Esophagus squamous epithelium (tissue), 5 donors: ENCODE results near the gene MINDY4B. TPM values are rescaled to one million over a fixed set of nuclear protein-coding genes. Genes with fewer than 3 reads are reported as not detected.

Source experiments
- DNase-seq: peaks from one replicate; lab custom pipeline; 2025; lab: John Stamatoyannopoulos, UW
- H3K27ac ChIP-seq, 4 donors: fragments of 200-600 bp; sonication (generic); one replicate each; pipeline ENCODE4 v1.5.1; 2016 to 2019; ENCODE audit warnings: mild to moderate bottlenecking in 1 of 4
- H3K27me3 ChIP-seq, 4 donors: fragments of 200-600 bp; sonication (generic); 1 replicate in 3 of 4; 2 replicates in 1 of 4; pipeline versions ENCODE4 v1.5.1 to v1.6.0; 2017 to 2021; ENCODE audit warnings: antibody characterized with exemption in 1 of 4
- H3K36me3 ChIP-seq, 3 donors: fragments of 200-600 bp; sonication (generic); one replicate each; pipeline ENCODE4 v1.5.1; 2016 to 2019
- H3K4me1 ChIP-seq, 3 donors: fragments of 200-600 bp; sonication (generic); one replicate each; pipeline ENCODE4 v1.5.1; 2017 to 2019
- H3K4me3 ChIP-seq, 4 donors: fragments of 200-600 bp; sonication (generic); 1 replicate in 3 of 4; 2 replicates in 1 of 4; pipeline ENCODE4 v1.5.1; 2016 to 2019; ENCODE audit warnings: mild to moderate bottlenecking in 2 of 4, moderate library complexity in 1 of 4
- H3K9me3 ChIP-seq, 3 donors: fragments of 200-600 bp; sonication (generic); one replicate each; pipeline ENCODE4 v1.5.1; 2016 to 2019
- POLR2A ChIP-seq, 4 donors: fragments of 450-650 bp; IDR thresholded peaks; one replicate each; pipeline ENCODE4 v1.6.1; 2017; ENCODE audit warnings: antibody characterized with exemption in 4 of 4, mild to moderate bottlenecking in 4 of 4, moderate library complexity in 3 of 4
- WGBS, 2 donors: methylation state at CpG; one replicate each; pipeline ENCODE4 v1.1.5; 2018; 5-methylcytosine and 5-hydroxymethylcytosine counted together
- intact Hi-C: fragments of 100-400 bp; cut with DNase I; formaldehyde crosslinking; loops from one replicate; pipeline ENCODE4 v1.15.0; 2022
- total RNA-seq, 4 donors: library from RNA; depleted of rRNA; stranded (reverse); fragments of >200 nt; gene quantifications; one replicate each; pipeline ENCODE4 v1.1.0, GENCODE V29; 2016
- TF ChIP-seq, protein P1 (sequence below), 6 experiments: fragments of 450-650 bp in 4 of 6; fragments of 200-600 bp in 2 of 6; sonication (generic) in 2 of 6; IDR thresholded peaks; one replicate each; pipeline ENCODE4 v1.5.1; 2016 to 2019; ENCODE audit warnings: antibody characterized with exemption in 6 of 6, mild to moderate bottlenecking in 4 of 6, moderate library complexity in 4 of 6
- donor health status: DM: yes; HTN: yes; CAD: no.

MINDY4B gene
- total RNA-seq, 4 donors from 2014 or later = not detected

DNA sequence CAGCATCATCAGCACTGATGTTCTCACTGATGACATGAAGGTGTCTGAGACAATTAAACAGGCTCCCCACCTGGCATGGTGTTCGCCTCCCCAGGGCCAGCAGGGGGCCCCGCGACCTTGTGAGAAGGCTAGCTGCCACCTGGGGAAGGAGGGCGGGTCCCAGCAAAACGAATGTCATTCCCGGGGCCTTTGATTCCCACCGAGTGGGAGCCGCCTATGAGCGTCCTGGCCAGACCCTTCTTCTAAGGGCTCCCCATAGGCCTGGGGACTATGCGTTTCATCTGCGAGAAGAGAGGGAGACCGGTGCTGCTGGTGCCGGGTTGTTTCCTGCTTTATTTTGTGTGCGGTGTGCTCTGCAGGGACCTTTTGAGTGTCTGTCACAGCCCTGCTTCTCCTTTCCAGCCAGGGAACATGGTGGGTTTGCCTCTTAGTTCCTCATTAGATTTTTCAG lies 20.5 kb upstream of the MINDY4B start:
- Histone ChIP-seq H3K9me3 (no peaks in the 10 kb centered on the region), H3K27me3 (peaks cover 0 to 18% (median 0%) of the 10 kb centered on the region in 4 donors), H3K27ac (no peak overlapping the region), H3K4me3 (peak overlapping the region in 1 of 4 donors; percentile 37), H3K4me1 (peaks cover 0 to 5% (median 0%) of the 10 kb centered on the region in 3 donors), H3K36me3 (no peaks in the 10 kb centered on the region)
- DNase-seq = no peak
- intact Hi-C loops = no loop called here
- TF ChIP-seq, protein P1, sequence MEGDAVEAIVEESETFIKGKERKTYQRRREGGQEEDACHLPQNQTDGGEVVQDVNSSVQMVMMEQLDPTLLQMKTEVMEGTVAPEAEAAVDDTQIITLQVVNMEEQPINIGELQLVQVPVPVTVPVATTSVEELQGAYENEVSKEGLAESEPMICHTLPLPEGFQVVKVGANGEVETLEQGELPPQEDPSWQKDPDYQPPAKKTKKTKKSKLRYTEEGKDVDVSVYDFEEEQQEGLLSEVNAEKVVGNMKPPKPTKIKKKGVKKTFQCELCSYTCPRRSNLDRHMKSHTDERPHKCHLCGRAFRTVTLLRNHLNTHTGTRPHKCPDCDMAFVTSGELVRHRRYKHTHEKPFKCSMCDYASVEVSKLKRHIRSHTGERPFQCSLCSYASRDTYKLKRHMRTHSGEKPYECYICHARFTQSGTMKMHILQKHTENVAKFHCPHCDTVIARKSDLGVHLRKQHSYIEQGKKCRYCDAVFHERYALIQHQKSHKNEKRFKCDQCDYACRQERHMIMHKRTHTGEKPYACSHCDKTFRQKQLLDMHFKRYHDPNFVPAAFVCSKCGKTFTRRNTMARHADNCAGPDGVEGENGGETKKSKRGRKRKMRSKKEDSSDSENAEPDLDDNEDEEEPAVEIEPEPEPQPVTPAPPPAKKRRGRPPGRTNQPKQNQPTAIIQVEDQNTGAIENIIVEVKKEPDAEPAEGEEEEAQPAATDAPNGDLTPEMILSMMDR (IDR thresholded peaks at IDR 0.05) = peak in 5 of 6 experiments; percentile 35 to 68 (median 52)
- TF ChIP-seq POLR2A (IDR thresholded peaks at IDR 0.05) = no peak
- WGBS, 2 donors = 15% methylated on average over 6 of the region's 14 CpGs; no CpG with 5 or more reads in 1 of the 2 donors

DNA sequence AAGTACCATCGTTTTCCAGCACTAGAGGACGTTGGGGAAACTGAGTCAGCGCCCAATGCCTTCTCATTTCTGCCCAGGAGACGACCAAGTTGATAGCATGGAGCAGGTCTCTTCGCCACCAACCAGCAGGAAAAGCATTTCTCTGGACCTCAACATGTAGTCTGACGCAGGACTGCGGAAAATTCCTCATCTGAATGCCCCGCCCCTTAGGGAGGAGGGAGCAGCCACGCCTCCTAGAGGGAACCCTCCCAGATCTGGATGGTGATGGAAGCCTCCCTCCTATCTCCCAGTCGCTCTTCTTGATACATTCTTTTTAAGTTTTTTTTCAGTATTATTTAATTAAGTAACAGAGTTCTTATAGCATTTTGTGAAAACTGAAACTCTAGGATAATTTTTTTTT lies 17.4 kb upstream of the MINDY4B start:
- Histone ChIP-seq H3K36me3 (no peaks in the 10 kb centered on the region), H3K4me3 (no peak overlapping the region), H3K27ac (no peak overlapping the region), H3K27me3 (peaks cover 0 to 41% (median 0%) of the 10 kb centered on the region in 4 donors), H3K4me1 (peaks cover 0 to 5% (median 0%) of the 10 kb centered on the region in 3 donors), H3K9me3 (no peaks in the 10 kb centered on the region)
- no peak for DNase-seq
- 68% methylated on average over 10 of the region's 10 CpGs for WGBS, 2 donors
- intact Hi-C loops = no loop called here
- TF ChIP-seq, protein P1 (IDR thresholded peaks at IDR 0.05) = no peak

- Histone ChIP-seq H3K4me3 (no peak overlapping the region), H3K27me3 (peaks cover 0 to 45% (median 0%) of the 10 kb centered on the region in 4 donors), H3K9me3 (no peaks in the 10 kb centered on the region), H3K36me3 (no peaks in the 10 kb centered on the region), H3K27ac (no peak overlapping the region), H3K4me1 (peaks cover 0 to 5% (median 0%) of the 10 kb centered on the region in 3 donors)
- DNase-seq = no peak
- TF ChIP-seq, protein P1 (IDR thresholded peaks at IDR 0.05) = no peak
- intact Hi-C loops = no loop called here
- 29% methylated on average over 4 of the region's 4 CpGs; no CpG with 5 or more reads in 1 of the 2 donors for WGBS, 2 donors
These were observed 16.0 kb upstream of the MINDY4B start for GRCh38 chr3:150921209-150921608.

- no peak for DNase-seq
- Histone ChIP-seq H3K4me1 (no peaks in the 10 kb centered on the region), H3K36me3 (no peaks in the 10 kb centered on the region), H3K4me3 (no peak overlapping the region), H3K27me3 (peaks cover 0 to 36% (median 0%) of the 10 kb centered on the region in 4 donors), H3K9me3 (no peaks in the 10 kb centered on the region), H3K27ac (no peak overlapping the region)
- intact Hi-C loops = no loop called here
- no peak for TF ChIP-seq POLR2A (IDR thresholded peaks at IDR 0.05)
- TF ChIP-seq, protein P1 (IDR thresholded peaks at IDR 0.05) = no peak
- WGBS, 2 donors = 28 to 42% methylated on average over 2 of the region's 2 CpGs
These were observed 15.0 kb upstream of the MINDY4B start for GRCh38 chr3:150920236-150920635.

DNA sequence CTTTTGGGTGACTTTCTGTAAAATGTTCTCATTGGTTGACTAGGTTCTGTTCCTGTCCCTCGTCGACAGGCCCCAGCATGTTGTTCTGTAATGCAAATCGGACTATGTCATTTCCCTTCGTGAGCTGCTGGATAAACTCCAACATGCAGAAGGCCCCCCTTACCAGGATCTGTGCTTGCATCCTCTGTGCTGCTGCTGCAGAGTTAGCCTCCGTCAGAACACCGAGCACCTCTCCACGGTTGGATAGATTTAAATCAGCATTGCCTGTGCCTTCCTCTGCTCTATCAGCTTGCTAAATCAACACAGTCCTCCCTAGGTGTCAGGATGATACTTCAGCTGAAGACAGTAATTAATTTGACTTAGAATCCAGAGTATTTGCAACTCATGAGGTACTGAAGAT lies 12.7 kb upstream of the MINDY4B start:
- intact Hi-C loops = no loop called here
- 21 to 34% methylated on average over 7 of the region's 7 CpGs for whole genome bisulfite sequencing, 2 donors
- H3K4me1 ChIP-seq = no peaks in the 10 kb centered on the region
- H3K27ac ChIP-seq = no peak overlapping the region
- no peak overlapping the region for H3K4me3 ChIP-seq
- no peak for DNase-seq
- H3K36me3 ChIP-seq = no peaks in the 10 kb centered on the region
- TF ChIP-seq, protein P1 (IDR thresholded peaks at IDR 0.05) = no peak
- no peak for TF ChIP-seq POLR2A (IDR thresholded peaks at IDR 0.05)
- peaks cover 0 to 29% (median 0%) of the 10 kb centered on the region in 4 donors for H3K27me3 ChIP-seq
- no peaks in the 10 kb centered on the region for H3K9me3 ChIP-seq
